Stimulated activated CD4-positive, alpha-beta T cell treated with anti-CD3 and anti-CD28 coated beads, Interleukin-1b, Interleukin-23, amount 100 ng/mL, for 1 hour (primary cell): Measurements from ENCODE around the gene MYO10.
"Not testable (repeated sequence)": the region's sequence is repeated elsewhere in the genome, so short reads cannot be mapped to it uniquely, and the experiment has no call there.

Experiments used
- DNase-seq, 2 donors: peaks; one replicate each; pipeline ENCODE4 v3.0.0-alpha.2; 2020; ENCODE audit warnings: low read depth in 2 of 2

MYO10 gene

DNA sequence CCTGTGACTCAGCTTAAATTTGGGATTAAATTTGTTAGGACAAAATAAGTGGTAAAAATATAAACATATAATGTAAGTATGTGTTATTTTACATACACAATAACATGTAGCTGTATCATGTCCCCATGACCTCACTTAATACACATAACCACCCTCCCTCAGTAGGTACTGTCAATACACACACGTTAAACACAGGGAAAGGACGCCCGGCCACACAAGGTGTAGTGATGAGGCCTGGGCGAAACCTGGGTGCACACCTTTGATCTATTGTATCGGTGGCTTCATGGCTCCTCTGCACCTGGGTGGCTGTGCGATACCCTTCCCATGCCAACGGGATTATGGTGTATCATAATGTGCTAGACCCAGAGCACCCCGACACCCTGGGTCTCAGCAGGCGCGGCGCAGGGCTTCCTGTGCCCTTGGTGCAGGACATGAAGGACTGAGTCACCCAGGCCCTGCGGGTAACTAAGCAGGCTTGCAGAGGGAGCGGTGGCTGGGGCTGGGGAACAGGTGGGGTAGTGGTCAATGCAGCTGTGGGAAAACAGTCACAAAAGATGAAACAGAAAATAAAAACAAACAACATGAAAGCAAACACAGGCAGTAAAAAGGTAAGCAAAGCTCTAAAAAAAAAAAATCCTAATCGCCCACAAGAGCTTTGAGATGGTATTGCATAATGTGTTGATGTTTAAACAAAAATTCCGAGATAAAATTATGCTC, 191.8 kb downstream of the MYO10 start:
- no peak for DNase-seq

DNA sequence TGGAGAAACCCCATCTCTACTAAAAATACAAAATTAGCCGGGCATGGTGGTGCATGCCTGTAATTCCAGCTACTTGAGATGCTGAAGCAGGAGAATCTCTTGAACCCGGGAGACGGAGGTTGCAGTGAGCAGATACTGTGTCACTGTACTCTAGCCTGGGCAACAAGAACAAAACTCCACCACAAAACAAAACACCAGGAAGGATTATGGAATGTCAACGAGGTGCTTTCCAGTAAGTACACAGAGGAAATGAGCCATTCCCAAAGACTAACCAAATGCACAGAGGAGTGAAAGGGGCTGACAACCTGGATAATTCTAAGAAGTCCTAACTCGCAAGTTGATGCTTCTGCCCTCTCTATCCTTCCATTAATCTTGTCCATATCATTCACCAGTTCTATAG, 193.2 kb downstream of the MYO10 start:
- DNase-seq, result no peak

DNA sequence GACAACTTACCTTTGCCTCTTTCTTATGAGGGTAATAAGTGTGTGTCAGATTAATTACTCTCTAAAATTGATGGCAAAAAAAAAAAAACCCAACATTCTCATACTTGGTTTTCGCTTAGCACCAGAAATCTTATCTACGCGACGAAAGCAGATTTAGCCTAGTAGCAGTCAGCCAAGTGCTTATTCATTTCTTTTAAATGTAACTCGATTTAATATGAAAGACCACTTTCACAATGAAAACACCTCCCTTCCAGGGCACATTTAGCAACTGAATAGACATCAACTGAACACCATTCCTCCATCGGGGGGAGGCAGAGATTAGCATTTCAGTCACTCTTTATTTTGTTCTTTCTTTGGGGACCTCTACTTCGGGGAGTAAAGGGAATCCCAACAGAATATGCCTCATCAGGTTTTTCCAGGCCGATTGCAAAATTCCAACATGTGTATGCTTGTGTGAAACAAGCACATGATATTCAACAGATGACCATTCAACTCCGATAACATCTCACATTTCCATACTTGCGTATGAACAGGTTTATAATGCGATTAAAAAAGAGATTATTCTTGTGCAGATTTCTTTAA, 195.2 kb downstream of the MYO10 start:
- DNase-seq, result no peak

DNA sequence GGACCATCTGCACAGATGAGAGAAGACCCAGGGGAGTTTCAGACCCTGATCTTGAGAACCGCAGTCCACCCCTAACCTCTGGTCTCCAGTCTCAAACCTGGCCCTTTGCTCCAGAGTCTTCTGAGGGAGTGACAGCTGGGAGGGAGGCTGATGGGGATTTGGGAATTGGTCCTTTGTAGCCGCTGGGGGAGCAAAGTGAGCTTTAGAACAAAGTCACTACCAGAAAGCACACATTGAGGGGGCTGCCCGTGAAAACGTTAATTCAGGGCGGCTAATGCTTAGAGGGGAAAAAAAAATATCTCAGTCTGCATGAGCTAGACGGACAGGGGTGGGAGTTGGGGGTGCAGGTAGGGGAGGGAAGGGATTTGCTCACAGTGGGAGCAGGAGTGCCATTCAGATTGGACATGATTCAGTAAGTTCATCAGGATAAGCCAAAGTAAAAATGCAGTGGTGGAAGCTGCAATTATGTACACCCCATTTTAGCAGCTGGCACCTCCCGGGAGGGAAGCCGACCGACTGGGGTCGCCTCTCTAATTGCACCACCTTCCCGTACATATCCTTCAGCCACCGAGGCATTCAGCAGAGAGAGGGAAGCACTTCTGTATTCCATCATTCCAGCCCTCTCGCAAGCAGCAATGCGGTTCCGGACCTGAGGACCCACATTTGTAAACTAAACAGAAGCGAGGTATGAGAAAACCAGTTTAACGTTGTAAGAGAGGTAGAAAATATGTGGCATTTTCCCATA, 195.8 kb downstream of the MYO10 start:
- DNase-seq, result no peak

DNA sequence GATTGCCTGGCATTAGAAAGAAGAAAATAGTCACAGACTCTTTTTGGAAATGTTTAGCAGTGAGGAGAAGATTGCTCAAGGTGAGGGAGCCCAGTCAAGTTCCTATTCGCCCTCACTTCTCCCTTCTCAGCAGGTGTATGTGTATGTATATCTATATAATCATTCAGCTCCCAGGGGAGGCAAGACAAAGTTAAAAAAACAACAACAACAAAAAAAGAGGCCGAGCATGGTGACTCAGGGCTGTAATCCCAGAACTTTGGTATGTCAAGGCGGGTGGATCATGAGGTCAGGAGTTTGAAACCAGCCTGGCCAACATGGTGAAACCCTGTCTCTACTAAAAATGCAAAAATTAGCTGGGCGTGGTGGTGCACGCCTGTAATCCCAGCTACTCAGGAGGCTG, 197.7 kb downstream of the MYO10 start:
- not testable (repeated sequence) for DNase-seq

DNA sequence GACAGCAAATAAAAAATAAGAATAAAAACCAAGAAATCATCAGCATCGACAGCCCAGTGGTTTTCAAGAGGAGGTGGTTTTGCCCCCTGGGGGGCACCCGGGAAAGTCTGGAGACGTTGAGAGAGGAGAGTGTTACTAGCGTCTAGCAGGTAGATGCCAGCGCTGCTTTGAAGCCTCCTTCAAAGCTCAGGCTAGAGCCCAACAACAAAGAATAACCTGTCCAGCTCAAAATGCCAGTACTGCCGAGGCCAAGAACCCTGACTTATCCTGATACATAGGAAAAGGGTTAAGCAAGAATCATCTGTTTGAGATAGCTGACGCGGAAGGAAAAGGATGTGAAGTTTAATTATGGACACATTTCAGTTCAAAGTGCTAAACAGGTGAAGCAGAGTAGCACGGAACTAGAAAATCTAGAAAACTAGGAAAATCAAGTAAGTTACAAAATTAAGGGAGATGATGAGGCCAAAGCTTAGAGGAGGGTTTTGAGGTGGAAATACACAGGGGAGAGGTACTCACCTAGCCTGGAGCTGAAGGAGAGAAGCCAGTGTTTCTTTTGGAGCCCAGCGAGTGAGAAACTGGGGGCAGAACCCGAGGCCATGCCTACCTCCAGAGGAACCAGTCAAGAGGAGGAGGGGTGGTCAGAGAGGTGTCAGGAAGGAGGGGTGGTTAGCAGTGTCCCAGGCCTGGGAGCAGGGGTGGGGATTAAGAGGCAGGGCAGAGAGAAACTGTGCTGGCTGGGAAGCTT, 198.3 kb downstream of the MYO10 start:
- DNase-seq, result no peak

DNA sequence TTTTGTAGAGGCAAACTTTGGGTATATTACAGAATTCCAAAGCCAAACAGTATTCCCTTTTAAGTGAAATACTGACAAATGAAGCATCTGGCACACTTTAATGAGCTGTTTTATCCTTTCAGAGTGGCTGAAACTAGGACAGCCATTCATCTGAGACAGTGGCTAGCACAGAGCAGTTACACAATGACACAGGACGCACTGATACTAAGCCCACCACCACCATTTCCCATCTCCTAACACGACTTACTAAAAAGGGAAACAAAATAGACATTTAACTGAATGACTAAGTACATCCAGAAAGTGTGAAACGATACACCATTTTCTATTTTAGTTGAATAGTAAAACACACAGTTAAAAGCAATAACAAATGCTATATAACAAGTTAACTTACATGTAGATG, 198.9 kb downstream of the MYO10 start:
- DNase-seq, result no peak

DNA sequence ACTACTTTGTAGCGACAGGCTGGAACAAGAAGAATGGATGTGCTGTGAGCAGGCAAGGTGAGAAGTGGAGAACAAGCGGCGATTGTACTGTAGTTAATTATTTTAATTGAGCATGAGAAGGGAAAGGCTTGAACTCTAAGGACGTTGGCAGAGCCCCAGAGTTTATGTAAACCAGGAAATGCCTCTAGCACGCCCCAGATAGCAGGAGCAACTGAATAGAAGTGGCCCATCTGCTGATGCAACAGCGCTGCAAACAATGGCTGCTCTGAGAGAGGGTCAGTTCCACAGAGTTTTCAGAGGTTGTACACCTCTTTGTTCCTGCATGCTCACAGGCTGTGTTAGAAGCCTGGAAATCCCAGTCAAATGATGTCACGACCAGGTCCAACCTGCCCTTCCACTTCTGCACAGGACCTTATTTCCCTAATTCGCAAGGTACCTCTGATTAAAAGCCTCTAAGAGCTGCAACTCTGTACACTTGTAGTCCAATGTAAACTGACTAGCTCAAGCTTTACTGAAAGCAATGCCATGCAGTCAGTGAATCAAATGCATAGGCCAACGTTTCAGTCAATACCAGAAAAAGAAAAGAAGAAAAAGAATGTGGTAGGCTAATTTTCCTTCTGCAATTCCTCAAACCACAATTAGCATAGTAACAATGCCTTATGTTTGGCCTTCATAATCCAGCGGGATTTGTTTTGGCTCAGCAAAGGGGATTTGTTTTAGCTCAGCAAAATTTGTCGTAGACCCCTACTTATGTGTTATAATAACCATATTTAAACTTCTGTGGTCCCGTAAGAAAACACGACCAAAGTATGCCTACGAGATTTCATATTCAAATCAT, 199.7 kb downstream of the MYO10 start:
- DNase-seq, result no peak

DNA sequence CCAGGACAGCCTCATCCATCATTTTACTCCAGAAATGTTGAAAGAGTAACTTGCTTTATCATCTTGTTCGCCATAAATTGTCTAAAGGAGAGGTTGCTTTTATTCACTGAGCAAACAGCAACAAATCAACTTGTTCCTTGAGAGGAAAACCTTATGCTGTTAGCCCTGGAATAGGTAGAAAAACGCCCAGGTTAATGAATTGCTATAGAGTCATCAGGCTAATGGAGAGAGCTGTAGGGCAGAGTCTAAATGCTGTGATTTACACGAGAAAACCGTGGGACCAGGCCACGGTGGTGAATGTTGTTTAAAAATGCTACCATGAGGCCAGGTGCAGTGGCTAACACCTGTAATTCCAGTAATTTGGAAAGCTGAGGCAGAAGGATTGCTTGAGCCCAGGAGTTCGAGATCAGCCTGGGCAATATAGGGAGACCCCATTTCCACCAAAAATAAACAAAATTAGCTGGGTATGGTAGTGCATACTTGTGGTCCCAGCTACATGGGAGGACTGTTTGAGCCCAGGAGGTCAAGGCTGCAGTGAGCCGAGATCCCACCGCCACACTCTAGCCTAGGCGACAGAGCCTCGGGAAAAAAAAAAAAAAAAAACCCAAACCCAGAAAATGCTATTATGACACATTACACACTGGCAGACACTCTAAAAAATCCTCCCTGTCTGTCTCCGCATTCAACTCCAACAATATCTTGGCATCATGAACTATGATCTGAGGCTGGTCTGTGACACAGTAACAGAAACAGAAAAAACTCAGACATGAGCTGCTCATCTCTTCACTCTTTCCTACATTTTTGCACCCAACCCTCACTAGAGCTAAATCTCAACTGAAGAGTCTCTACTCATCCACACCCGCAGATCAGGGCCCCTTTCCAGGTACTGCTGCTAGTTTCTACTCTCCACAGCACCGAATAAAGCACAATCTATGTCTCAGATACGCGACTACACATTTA, 200.7 kb downstream of the MYO10 start:
- DNase-seq, result no peak

DNA sequence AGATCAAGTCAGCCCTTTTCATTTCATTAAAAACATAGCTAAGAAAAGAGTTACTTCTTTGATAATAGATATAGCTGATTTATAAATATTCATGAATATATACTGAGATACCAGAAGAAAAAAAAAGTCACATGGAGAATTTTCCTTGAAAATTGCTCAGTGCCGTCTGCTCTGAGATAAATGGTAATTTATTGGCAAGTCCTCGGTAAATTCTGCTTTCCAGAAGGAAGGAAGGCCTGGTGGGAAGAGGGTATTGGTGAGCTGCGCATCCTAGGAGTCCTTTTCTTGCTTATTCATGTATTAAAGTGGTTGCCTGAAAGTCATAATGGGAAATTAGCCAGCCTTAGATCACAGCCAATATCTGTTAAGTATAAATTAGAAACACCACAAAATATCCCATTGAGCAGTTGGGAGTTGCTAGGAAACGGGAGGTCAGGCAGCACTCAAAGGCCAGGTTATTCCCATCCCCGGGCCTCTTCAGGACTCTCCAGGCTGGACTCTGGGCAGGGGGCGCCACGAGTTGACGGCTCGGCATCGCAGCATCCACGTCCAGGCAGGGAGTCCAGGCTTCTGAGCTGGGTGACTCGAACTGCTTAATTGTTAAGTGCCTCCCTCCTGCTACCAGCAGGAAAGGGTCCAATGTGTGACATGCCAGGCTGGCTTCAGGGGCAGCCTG, 202.6 kb downstream of the MYO10 start:
- no peak for DNase-seq

DNA sequence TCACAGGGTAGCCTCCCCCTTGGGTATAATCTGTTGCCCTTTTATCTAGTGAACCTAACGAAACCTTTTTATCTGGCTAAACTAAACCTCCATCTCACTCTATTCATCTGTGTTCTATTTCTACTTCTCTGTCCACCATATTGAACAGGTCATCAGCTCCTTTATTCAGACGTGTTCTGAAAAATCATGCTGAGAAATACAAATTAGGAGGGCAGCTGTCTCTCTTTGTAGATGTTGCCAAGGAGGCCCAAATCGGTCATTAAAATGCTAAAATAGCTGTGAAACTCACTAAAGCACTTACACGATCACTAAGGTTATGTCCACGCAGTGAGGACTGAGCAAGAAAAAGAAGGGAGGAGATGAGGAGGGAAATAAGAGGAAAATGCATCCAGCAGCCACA, 203.7 kb downstream of the MYO10 start:
- no peak for DNase-seq

DNA sequence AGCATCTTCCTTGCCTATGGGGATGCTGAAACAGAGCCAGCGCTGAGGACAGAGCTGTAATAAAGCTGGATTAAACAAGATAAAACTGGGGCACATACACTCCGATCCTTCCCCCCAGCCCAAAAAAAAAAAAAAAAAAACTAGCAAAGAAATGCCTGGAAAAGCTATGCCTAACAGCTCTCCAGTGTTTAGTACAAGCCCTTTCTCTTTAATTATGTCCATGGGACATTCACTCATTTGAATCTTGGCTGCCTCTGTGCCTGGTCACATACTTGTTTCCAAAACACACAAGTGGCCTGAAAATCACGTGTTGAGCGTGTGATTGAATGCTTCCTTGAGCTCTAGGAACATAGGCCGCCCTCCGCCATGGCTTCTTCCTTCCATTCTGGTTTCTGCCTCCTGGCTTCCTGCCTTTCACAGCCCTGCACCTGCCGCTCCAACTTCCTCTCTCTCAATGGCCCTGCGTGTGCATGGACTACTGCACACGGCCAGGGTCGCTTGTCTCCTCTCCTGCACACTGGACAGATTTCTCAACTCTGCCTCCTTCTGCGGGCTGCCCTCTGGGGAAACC, 208.2 kb downstream of the MYO10 start:
- DNase-seq, result no peak

DNA sequence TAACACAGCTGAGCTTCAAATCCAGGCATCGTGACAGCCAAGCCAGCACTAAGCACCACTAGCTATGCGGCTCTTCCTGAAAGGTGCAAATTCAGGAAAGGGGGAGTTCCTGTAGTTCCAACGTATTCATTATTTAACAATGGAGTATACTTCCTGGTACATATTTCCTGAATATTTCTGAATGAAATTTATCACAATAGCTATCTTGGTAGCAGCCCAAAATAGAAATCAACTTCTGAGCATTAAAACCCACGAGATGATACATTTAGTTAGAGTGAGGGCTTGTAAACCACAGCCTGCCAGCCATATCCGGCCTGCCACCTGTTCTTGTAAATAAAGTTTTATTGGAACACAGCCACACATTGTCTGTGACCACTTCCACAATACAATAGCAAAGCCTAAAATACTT, 209.5 kb downstream of the MYO10 start:
- DNase-seq, result no peak

DNA sequence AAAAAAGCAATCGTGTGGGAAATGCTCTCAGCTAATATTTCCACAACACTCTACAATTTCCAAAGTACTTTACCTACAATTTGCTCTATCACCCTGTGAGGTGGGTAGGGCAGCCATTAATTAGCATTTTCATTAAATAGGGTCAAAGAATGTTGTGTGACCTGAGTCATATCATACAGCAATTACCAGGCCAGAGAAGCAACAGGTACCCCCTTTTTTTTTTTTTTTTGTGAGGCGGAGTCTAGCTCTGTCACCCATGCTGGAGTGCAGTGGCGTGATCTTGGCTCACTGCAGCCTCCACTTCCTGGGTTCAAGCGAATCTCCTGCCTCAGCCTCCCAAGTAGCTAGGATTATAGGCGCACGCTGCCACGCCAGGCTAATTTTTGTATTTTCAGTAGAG, 210.5 kb downstream of the MYO10 start:
- no peak for DNase-seq

DNA sequence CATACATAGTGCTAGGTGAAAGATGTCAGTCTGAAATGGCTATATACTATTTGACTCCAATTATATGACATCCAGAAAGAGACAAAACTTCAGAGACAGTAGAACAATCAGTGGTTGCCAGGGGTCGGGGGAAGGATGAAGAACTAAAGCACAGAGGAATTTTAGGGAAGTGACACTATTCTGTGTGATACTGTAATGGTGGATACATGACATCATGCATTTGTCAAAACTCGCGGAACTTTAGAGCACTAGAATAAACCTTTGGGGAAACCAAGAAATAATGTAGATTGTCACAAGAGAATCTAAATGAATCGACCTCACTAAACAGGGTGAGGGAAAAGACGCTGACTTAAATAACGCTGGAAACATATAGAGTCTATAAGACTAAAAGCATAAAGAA, 212.3 kb downstream of the MYO10 start:
- no peak for DNase-seq

DNA sequence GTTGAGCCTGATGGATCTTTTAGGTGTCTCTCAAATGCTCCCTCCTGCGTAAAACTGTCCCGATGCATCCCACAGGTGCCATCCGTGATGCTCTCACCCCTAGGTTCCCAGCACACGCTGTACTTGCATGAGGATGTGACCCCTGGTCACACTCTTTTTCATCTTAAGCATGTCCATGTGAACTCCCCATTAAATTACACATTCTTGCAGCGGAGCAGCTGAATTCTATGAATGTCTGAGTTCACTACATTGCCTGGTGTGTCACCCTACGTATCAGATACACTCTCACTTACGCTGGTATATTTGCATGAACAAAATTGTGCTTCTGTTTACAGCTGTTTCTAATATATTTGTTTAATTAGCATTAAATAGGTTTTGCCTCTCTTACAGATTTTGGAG, 214.0 kb downstream of the MYO10 start:
- no peak for DNase-seq

DNA sequence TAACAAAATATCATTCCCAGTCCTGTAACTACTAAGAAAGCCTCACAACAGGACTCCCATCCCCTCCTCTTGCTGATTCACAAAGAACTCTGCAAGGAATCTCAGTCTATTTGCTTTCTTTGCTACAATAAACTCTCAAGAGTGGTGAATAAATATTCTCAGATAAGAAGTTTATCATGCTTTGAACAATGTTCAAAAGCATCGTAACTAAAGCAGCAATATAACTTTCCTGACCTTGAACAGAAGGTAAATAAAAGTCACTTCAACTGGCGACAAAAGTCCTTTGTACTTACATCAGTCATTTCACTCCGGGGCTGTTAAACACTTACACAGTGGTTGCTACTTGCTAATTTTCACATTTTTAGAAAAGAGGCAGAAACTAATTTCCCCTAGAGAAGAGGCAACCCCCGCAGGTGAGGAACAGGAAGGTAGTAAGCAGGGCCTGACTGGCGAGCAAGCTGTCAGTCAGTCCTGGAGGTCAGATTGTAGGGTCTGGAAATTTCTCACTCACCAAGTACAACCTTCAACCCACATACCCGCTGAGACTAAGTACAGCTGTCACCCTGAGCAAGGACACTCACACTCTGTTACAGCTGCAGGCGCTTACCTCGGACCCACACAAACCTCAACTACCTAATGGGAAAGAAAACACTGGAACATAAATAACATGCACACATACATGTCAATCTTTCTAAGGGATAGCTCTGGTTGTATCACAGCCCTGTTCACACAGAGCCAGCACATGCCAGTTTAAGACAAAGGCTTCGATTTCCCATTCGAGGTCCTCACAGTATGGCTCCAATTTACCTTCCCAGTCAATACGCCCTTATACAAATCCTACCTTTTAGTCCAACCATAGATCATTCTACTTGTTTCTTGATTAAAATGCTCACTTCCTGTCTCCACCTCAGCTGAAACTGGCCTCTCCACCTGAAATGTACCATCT, 214.7 kb downstream of the MYO10 start:
- no peak for DNase-seq

DNA sequence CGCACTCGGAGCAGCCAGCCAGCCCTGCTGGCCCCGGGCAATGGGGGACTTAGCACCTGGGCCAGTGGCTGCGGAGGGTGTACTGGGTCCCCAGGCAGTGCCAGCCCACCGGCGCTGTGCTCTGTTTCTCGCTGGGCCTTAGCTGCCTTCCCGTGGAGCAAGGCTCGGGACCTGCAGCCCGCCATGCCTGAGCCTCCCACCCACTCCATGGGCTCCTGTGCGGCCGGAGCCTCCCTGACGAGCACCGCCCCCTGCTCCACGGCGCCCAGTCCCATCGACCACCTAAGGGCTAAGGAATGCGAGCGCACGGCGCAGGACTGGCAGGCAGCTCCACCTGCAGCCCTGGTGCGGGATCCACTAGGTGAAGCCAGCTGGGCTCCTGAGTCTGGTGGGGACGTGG, 218.1 kb downstream of the MYO10 start:
- not testable (repeated sequence) for DNase-seq
